Smooth muscle cell (in vitro differentiated cells): Measurements from ENCODE around the gene ZNF804A. TPM values are rescaled to one million over a fixed set of nuclear protein-coding genes. Genes with fewer than 3 reads are reported as not detected.

ENCODE experiments used
- DNase-seq: peaks from one replicate; lab custom pipeline; 2025; ENCODE audit not compliant: unreplicated experiment; lab: John Stamatoyannopoulos, UW
- H2AFZ ChIP-seq: fragments of 200-600 bp; sonication (generic); 2 replicates; pipeline ENCODE4 v1.6.0; 2016; ENCODE audit warnings: antibody characterized with exemption, low read depth, mild to moderate bottlenecking
- H3F3A ChIP-seq: fragments of 200-600 bp; sonication (generic); 2 replicates; pipeline ENCODE4 v1.6.0; 2017; ENCODE audit warnings: antibody characterized with exemption, low read depth
- H3K27ac ChIP-seq: fragments of 200-600 bp; sonication (generic); 2 replicates; pipeline ENCODE4 v1.5.1; 2016; ENCODE audit warnings: low read depth, mild to moderate bottlenecking
- H3K27me3 ChIP-seq: fragments of 200-600 bp; sonication (generic); 2 replicates; pipeline ENCODE4 v1.6.1; 2016; ENCODE audit warnings: low read depth, mild to moderate bottlenecking
- H3K36me3 ChIP-seq: fragments of 200-600 bp; sonication (generic); 2 replicates; pipeline ENCODE4 v1.5.1; 2016; ENCODE audit warnings: low read depth
- H3K4me1 ChIP-seq: fragments of 200-600 bp; sonication (generic); 2 replicates; pipeline ENCODE4 v1.5.1; 2016; ENCODE audit warnings: low read depth
- H3K4me2 ChIP-seq: fragments of 200-600 bp; sonication (generic); 2 replicates; pipeline ENCODE4 v1.6.0; 2016; ENCODE audit warnings: mild to moderate bottlenecking
- H3K4me3 ChIP-seq: fragments of 200-600 bp; sonication (generic); 2 replicates; pipeline ENCODE4 v1.5.1; 2016; ENCODE audit warnings: mild to moderate bottlenecking
- H3K79me2 ChIP-seq: fragments of 200-600 bp; sonication (generic); 2 replicates; pipeline ENCODE4 v1.6.0; 2016; ENCODE audit warnings: low read depth, mild to moderate bottlenecking
- H3K9ac ChIP-seq: fragments of 200-600 bp; sonication (generic); 2 replicates; pipeline ENCODE4 v1.6.0; 2016; ENCODE audit warnings: low read depth
- H3K9me3 ChIP-seq: fragments of 200-600 bp; sonication (generic); replicated peaks from 2 replicates; pipeline ENCODE4 v1.5.1; 2016; ENCODE audit warnings: low read depth
- H4K20me1 ChIP-seq: fragments of 200-600 bp; sonication (generic); 2 replicates; pipeline ENCODE4 v1.6.0; 2016; ENCODE audit warnings: low read depth
- WGBS: methylation state at CpG from one replicate; pipeline ENCODE4 v1.1.7; 2016; ENCODE audit warnings: low lambda C conversion rate; 5-methylcytosine and 5-hydroxymethylcytosine counted together
- polyA plus RNA-seq: library from polyadenylated mRNA; unstranded; fragments of >200 nt; fragmentation: Nextera tagmentation; extraction: Ambion mirVana; gene quantifications from 2 replicates; pipeline ENCODE4 v1.2.1, GENCODE V29; 2016
- total RNA-seq: library from RNA; depleted of rRNA; stranded (reverse); fragments of >200 nt; gene quantifications from 2 replicates; pipeline ENCODE4 v1.2.3, GENCODE V29; 2014
- TF ChIP-seq, protein P1 (sequence below): fragments of 200-600 bp; sonication (generic); IDR thresholded peaks from 2 replicates; pipeline ENCODE4 v1.5.1; 2017; ENCODE audit warnings: borderline replicate concordance, mild to moderate bottlenecking, antibody characterized with exemption; ENCODE audit not compliant: insufficient read depth, poor library complexity, severe bottlenecking

Gene ZNF804A
- total and polyA plus RNA-seq, 2 experiments from 2014 or later: 1.0 to 1.3 TPM

DNA sequence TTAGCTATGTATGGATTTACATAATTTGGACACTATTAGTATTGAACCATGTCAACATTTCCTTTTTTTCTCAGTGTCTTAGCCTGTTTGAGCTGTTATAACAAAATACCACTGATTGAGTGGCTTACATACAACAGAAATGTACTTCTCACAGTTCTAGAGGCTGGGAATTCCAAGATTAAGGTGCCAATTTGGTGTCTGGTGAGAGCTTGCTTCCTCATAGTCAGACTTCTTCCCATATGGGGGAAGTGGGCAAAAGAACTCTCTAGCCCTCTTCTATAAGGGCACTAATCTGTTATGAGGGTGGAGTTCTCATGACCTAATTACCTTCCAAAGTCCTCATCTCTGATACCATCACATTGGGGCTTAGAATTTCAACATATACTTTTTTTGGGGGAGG, 12.6 kb downstream of the ZNF804A start:
- H3K79me2 ChIP-seq: no peaks in the 10 kb centered on the region
- TF ChIP-seq, protein P1, sequence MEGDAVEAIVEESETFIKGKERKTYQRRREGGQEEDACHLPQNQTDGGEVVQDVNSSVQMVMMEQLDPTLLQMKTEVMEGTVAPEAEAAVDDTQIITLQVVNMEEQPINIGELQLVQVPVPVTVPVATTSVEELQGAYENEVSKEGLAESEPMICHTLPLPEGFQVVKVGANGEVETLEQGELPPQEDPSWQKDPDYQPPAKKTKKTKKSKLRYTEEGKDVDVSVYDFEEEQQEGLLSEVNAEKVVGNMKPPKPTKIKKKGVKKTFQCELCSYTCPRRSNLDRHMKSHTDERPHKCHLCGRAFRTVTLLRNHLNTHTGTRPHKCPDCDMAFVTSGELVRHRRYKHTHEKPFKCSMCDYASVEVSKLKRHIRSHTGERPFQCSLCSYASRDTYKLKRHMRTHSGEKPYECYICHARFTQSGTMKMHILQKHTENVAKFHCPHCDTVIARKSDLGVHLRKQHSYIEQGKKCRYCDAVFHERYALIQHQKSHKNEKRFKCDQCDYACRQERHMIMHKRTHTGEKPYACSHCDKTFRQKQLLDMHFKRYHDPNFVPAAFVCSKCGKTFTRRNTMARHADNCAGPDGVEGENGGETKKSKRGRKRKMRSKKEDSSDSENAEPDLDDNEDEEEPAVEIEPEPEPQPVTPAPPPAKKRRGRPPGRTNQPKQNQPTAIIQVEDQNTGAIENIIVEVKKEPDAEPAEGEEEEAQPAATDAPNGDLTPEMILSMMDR: no peak
- H3K9ac ChIP-seq: no peak overlapping the region
- H3F3A ChIP-seq: no peaks in the 10 kb centered on the region
- H2AFZ ChIP-seq: no peak overlapping the region
- no peak overlapping the region for H3K4me3 ChIP-seq
- no peaks in the 10 kb centered on the region for H3K9me3 ChIP-seq
- no peaks in the 10 kb centered on the region for H3K27me3 ChIP-seq
- H3K27ac ChIP-seq: no peak overlapping the region
- H3K4me2 ChIP-seq: no peak overlapping the region
- no peaks in the 10 kb centered on the region for H3K4me1 ChIP-seq
- DNase-seq: no peak
- no peaks in the 10 kb centered on the region for H3K36me3 ChIP-seq
- no peaks in the 10 kb centered on the region for H4K20me1 ChIP-seq

DNA sequence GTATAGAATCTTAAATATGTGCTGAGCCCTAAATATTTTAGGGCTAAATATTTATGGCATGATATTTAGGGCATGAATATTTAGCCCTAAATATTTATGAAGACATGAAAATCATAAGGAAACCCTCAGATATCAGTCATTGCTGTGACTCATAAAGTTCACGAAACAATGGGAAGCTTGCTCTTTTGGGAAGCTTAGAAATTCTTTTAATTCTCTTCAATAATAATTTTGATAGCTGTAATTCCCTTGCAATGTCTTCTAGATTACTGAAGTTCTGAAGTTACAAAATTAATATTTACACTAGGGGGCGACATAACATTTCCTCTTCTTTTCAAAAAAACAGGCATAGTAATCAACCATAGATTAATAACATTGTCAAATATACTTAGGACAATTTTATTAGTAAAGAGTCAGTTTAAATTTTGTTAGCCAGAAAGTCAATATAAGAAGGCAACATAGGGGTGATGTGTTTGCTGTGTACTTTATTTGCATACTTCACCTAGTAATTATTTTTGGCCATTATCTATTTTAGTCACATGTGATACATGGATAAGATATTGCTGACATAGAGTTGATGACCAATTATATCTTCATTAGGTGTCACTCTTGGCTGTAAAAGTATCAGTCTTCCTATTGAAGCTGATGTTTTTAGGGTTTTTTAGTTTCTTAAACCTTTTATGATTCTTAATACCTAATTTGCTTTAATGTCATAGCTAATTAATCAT, 13.2 kb downstream of the ZNF804A start:
- Histone ChIP-seq H3K4me1 (no peaks in the 10 kb centered on the region), H4K20me1 (no peaks in the 10 kb centered on the region), H3K9ac (no peak overlapping the region), H3K4me3 (no peak overlapping the region), H3F3A (no peaks in the 10 kb centered on the region), H2AFZ (no peak overlapping the region), H3K36me3 (no peaks in the 10 kb centered on the region), H3K79me2 (no peaks in the 10 kb centered on the region), H3K9me3 (no peaks in the 10 kb centered on the region), H3K27ac (no peak overlapping the region), H3K27me3 (no peaks in the 10 kb centered on the region), H3K4me2 (no peak overlapping the region)
- TF ChIP-seq, protein P1: peak; percentile 70
- DNase-seq: no peak
- 34% methylated on average over 2 of the region's 2 CpGs for WGBS

DNA sequence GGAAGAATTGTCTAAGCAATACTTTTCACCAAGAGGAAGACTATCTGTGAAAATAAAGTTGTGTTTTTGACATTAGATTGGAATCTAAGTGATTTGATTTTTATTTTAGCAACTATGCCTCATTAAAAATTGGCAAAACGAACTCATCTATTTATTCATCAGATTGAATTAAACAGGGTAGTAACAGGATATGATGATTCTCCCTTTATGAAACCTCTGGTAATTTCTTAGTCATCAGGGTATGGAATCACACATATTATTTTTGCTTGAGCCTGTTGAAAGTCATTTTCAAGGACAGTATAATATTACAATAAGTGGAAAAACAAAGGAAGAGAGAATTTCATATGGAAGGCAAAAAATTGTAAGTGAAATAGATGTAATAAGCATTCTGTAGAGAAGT, 22.0 kb downstream of the ZNF804A start:
- Histone ChIP-seq H4K20me1 (no peaks in the 10 kb centered on the region), H3K4me3 (no peak overlapping the region), H3K9me3 (no peaks in the 10 kb centered on the region), H3K27me3 (no peaks in the 10 kb centered on the region), H3K27ac (no peak overlapping the region), H2AFZ (no peak overlapping the region), H3F3A (no peaks in the 10 kb centered on the region), H3K79me2 (no peaks in the 10 kb centered on the region), H3K36me3 (no peaks in the 10 kb centered on the region), H3K9ac (no peak overlapping the region), H3K4me2 (no peak overlapping the region), H3K4me1 (no peaks in the 10 kb centered on the region)
- DNase-seq: no peak
- TF ChIP-seq, protein P1: no peak
- WGBS: 45% methylated on average over 1 of the region's 1 CpG

DNA sequence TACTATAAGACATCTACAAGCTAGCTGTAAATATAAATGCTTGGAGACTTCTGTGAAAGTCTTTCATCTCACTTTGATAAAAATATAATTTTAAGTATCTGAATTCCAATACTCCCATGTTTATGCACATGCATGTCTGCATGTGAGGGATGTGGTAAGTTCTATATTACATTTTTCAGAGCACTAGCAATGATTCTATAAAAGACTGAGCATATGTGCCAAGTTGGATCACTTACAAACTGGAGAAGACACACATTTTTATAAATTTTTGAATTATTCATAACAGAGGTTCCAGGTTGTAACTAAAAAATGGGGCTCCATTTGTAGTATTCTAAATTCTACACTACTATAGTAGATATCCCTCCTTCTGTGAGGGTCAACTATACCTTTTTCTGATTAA, 26.0 kb downstream of the ZNF804A start:
- no peaks in the 10 kb centered on the region for H3K9me3 ChIP-seq
- no peaks in the 10 kb centered on the region for H4K20me1 ChIP-seq
- H3K4me2 ChIP-seq: no peak overlapping the region
- no peaks in the 10 kb centered on the region for H3K79me2 ChIP-seq
- no peaks in the 10 kb centered on the region for H3K4me1 ChIP-seq
- TF ChIP-seq, protein P1: no peak
- no peaks in the 10 kb centered on the region for H3K36me3 ChIP-seq
- no peaks in the 10 kb centered on the region for H3F3A ChIP-seq
- no peak overlapping the region for H3K4me3 ChIP-seq
- H3K27ac ChIP-seq: no peak overlapping the region
- H3K27me3 ChIP-seq: no peaks in the 10 kb centered on the region
- no peak overlapping the region for H3K9ac ChIP-seq
- H2AFZ ChIP-seq: no peak overlapping the region
- no peak for DNase-seq
